ENCODE data around the gene PHF11.

PHF11 gene

DNA sequence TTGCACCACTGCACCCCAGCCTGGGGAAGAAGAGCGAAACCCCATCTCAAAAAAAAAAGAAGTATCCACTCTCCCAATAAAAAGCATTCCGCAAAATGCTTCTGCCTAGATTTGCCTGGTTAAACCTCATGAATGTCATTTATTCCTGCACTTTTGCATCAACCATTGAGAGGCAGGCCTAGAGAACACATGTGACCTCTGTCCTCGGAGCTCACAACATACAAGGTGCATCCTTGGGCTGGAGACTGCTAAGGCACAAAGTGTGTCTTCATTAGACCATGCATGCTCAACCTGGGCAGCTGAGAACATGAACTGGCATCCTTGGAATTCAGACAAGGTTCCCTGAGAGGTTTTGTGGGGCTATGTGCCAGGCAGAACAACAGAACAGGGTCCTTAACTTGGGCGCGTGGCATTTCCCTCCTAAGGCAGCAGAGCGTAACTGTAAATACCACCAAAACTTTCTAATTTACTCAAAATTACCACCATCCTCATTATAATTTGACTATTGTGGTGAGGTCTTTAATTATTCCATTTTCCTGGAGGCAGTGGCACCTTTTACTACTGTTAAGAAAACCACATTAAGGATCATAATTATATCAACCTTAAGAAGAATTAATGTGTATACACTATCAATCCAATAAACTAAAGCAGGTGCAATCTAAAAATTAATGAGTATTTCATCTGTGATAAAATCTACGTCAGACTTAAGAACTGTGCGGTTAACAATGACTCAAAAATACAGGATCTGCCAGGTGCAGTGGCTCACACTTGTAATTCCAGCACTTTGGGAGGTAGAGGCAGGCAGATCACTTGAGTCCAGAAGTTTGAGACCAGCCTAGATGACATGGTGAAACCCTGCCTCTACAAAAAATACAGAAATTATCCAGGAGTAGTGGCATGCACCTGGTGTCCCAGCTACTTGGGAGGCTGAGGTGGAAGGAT, 75.8 kb downstream of the PHF11 start:
- Mint-ChIP-seq H3K4me3 (no peak overlapping the region), H3K27ac (no peak overlapping the region), H3K27me3 (no peaks in the 10 kb centered on the region), H3K9me3 (no peaks in the 10 kb centered on the region), H3K4me1 (peaks cover 14% of the 10 kb centered on the region), H3K36me3 (peaks cover 8% of the 10 kb centered on the region)
- CTCF ChIA-PET: no interaction called here
- no peak for DNase-seq
